Rectal smooth muscle tissue (tissue), 1 donor: ENCODE data around the gene CRB3.

ENCODE experiments used
- H3K27ac ChIP-seq: one replicate; pipeline ENCODE4 v1.7.0; 2013; ENCODE audit warnings: low read depth, low read length, inconsistent platforms
- H3K27me3 ChIP-seq: one replicate; pipeline ENCODE4 v1.7.0; 2013; ENCODE audit warnings: low read length; ENCODE audit not compliant: control insufficient read depth, insufficient read depth
- H3K36me3 ChIP-seq: one replicate; pipeline ENCODE4 v1.7.0; 2013; ENCODE audit warnings: low read length; ENCODE audit not compliant: control insufficient read depth, insufficient read depth
- H3K4me1 ChIP-seq: one replicate; pipeline ENCODE4 v1.7.0; 2013; ENCODE audit warnings: low read length; ENCODE audit not compliant: control insufficient read depth, insufficient read depth
- H3K4me3 ChIP-seq: one replicate; pipeline ENCODE4 v1.7.0; 2013; ENCODE audit warnings: low read length
- H3K9ac ChIP-seq: one replicate; pipeline ENCODE4 v1.7.0; 2013; ENCODE audit warnings: low read length

CRB3 gene

DNA sequence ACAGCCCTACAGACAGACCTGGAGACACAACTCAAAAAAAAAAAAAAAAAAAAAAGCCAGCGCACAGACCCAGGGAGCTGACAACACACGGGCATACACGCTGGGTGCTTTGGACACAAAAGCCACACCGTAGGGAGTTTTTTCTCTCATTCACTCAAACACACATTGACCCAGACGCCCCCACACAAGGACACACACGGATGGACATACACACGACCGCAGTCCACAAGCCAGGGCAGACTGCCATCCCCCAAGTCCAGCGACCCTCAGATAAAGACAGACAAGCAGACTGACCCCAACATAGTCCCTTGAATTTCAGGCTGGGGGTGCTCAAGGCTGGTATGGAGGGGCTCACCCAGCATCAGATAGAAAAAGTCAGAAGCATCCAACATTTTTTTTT, 50.0 kb downstream of the CRB3 start:
- Histone ChIP-seq H3K4me1 (no peaks in the 10 kb centered on the region), H3K9ac (no peak overlapping the region), H3K27ac (no peak overlapping the region), H3K27me3 (no peaks in the 10 kb centered on the region), H3K36me3 (no peaks in the 10 kb centered on the region), H3K4me3 (no peak overlapping the region)

- Histone ChIP-seq H3K27ac (no peak overlapping the region), H3K4me3 (no peak overlapping the region), H3K4me1 (no peaks in the 10 kb centered on the region), H3K36me3 (no peaks in the 10 kb centered on the region), H3K27me3 (no peaks in the 10 kb centered on the region), H3K9ac (no peak overlapping the region)
Measured at GRCh38 chr19:6514926-6515544, 51.0 kb downstream of the CRB3 start.

DNA sequence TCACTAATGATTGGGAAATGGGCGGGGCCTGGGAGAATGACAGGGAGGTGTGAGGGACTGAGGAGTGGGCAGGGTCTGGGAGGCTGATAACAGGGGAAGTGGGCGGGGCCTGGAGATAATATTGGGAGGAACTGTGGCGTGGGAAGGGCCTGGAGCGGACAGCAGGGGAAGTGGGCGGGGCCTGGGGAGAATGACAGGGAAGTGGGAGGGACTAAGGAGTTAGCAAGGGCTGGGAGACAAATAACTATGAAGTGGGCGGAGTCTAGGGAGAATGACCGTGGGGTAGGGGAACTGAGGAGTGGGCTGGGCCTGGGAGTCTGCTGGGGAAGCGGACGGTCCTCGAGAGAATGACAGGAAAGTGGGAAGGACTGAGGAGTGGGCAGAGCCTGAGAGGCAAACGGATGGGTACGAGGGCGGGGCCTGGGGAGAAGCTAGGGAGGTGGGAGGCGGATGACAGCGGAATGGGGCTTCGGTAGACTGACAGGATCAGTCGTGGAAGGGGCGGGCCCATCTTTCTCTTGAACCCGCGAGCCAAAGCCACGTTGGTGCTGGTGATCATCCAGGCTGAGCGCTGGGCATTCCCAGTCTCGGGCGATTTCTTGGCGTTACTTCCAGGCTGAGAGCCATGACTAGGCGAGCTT, 52.1 kb downstream of the CRB3 start:
- no peaks in the 10 kb centered on the region for H3K4me1 ChIP-seq
- peak overlapping the region; percentile 40 for H3K27ac ChIP-seq
- no peaks in the 10 kb centered on the region for H3K36me3 ChIP-seq
- peak overlapping the region; percentile 80 for H3K9ac ChIP-seq
- peak overlapping the region; percentile 93 for H3K4me3 ChIP-seq
- no peaks in the 10 kb centered on the region for H3K27me3 ChIP-seq
